ENCODE measurements around the gene ADM2. TPM values are rescaled to one million over a fixed set of nuclear protein-coding genes. Genes with fewer than 3 reads are reported as not detected.

Gene ADM2
- total RNA-seq, 1 donor from 2014 or later: under 0.01 TPM

DNA sequence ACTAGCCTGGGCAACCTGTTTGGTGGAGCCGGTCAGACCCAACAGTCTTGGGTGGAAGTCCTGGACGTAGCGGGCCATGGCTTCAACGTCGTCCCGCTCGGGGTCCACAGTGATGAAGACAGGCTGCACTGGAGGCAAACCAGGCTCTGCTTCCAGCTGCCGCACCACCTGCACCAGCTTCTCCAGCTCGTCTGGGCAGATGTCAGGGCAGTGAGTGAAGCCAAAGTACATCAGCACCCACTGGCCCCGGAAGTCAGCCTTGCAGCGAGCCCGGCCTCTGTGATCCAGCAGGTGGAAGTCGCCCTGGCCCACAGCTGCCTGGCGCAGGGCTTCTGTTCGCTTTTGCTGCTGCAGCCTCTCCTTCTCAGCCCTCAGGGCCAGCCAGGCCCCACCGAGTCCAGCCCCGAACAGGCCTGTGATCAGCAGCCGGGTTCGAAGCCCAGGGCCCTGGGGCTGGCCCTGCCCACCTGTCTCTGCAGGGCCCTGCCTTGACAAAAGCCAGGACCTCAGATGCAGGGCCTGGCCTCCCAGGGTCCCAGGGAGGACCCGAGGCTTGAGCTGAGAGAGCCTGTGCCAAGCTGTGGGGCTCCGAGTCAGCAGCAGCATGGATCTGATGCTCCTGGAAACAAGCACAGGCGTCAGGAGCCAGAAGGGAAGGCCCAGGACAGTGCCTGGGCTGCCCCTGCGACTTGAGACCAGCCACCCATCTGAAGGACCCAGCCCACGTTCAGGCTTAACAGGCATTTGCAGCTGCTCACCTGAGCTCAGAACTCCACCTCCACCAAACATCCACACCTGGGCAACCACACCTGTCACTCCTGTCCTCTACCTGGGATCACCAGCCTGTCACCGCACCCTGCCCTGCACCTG is 42.7 kb downstream of the ADM2 start:
- H3K36me3 ChIP-seq (ENCODE audit: control insufficient read depth in 3 of 3, insufficient read depth in 3 of 3, low read length in 3 of 3): peaks cover 31 to 35% (median 33%) of the 10 kb centered on the region in 3 donors
- H3K9me3 ChIP-seq (ENCODE audit: control insufficient read depth in 3 of 3, low read length in 3 of 3): no peaks in the 10 kb centered on the region
- peak overlapping the region in 2 of 3 donors; percentile 79 to 88 for H3K9ac ChIP-seq (ENCODE audit: low read depth in 1 of 3, low read length in 3 of 3)
- peak overlapping the region; percentile 74 to 84 (median 83) for H3K4me3 ChIP-seq (ENCODE audit: low read length in 3 of 3)
- H3K27ac ChIP-seq (ENCODE audit: low read depth, low read length): no peak overlapping the region
- H3K27me3 ChIP-seq (ENCODE audit: control insufficient read depth in 3 of 3, insufficient read depth in 3 of 3, low read length in 3 of 3): peaks cover under 1 to 18% (median 2%) of the 10 kb centered on the region in 3 donors
- H3K4me1 ChIP-seq (ENCODE audit: control insufficient read depth in 3 of 3, insufficient read depth in 3 of 3, low read length in 3 of 3): peaks cover 16 to 44% (median 30%) of the 10 kb centered on the region in 3 donors

DNA sequence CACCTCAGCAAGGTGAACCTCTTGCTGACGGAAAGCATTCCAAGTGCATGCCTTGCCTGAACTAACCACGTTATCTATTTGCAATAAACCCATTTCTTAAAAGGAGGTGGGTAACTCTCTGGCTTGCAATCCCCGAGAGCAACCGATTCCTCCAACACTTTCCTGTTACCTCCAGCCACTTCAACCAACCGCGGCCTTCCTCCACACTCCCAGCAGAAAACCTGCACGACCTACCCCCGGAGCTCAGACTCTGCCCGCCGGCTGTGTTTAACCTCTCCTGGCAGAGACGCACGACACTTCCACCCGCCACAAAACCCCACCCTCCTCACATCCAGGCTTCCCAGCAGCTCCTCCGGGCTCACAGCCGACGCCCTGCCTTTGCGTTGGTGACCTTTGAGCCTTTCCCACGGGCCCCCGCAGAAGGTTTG is 43.3 kb downstream of the ADM2 start:
- Histone ChIP-seq H3K9me3 (ENCODE audit: control insufficient read depth in 3 of 3, low read length in 3 of 3) (no peaks in the 10 kb centered on the region), H3K4me3 (ENCODE audit: low read length in 3 of 3) (peak overlapping the region; percentile 74 to 84 (median 83)), H3K36me3 (ENCODE audit: control insufficient read depth in 3 of 3, insufficient read depth in 3 of 3, low read length in 3 of 3) (peaks cover 30 to 31% (median 30%) of the 10 kb centered on the region in 3 donors), H3K27me3 (ENCODE audit: control insufficient read depth in 3 of 3, insufficient read depth in 3 of 3, low read length in 3 of 3) (peaks cover 7 to 25% (median 9%) of the 10 kb centered on the region in 3 donors), H3K27ac (ENCODE audit: low read depth, low read length) (peak overlapping the region; percentile 79), H3K9ac (ENCODE audit: low read depth in 1 of 3, low read length in 3 of 3) (peak overlapping the region; percentile 79 to 88 (median 85)), H3K4me1 (ENCODE audit: control insufficient read depth in 3 of 3, insufficient read depth in 3 of 3, low read length in 3 of 3) (peaks cover 16 to 48% (median 35%) of the 10 kb centered on the region in 3 donors)

- Histone ChIP-seq H3K36me3 (ENCODE audit: control insufficient read depth in 3 of 3, insufficient read depth in 3 of 3, low read length in 3 of 3) (peaks cover 30 to 31% (median 30%) of the 10 kb centered on the region in 3 donors), H3K4me3 (ENCODE audit: low read length in 3 of 3) (peak within 1 kb of the TSS; percentile 74 to 84 (median 83)), H3K4me1 (ENCODE audit: control insufficient read depth in 3 of 3, insufficient read depth in 3 of 3, low read length in 3 of 3) (peaks cover 16 to 50% (median 36%) of the 10 kb centered on the region in 3 donors), H3K27me3 (ENCODE audit: control insufficient read depth in 3 of 3, insufficient read depth in 3 of 3, low read length in 3 of 3) (peaks cover 9 to 30% (median 13%) of the 10 kb centered on the region in 3 donors), H3K27ac (ENCODE audit: low read depth, low read length) (peak within 1 kb of the TSS; percentile 79), H3K9ac (ENCODE audit: low read depth in 1 of 3, low read length in 3 of 3) (peak within 1 kb of the TSS; percentile 79 to 88 (median 85)), H3K9me3 (ENCODE audit: control insufficient read depth in 3 of 3, low read length in 3 of 3) (no peaks in the 10 kb centered on the region)
These were observed 43.9 kb downstream of the ADM2 start, which contains the start of gene SCO2 for GRCh38 chr22:50525104-50525857. Gene SCO2 (minus strand): TSS chr22:50525598. CDS start chr22:50524411, 1,187 bp downstream.

DNA sequence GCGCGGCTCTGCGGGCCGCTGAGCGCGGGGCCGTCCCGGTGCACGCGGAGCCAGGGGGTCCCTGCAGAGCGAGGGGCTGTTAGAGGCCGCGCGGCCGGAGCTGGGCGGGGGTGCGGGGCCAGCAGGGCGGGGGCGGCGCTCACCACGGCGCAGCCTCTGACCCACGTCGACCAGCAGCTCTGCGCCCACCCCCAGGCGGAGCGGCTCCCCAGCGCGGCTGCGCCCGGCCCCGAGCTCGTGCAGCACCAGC is 44.4 kb downstream of the ADM2 start:
- Histone ChIP-seq H3K9me3 (ENCODE audit: control insufficient read depth in 3 of 3, low read length in 3 of 3) (no peaks in the 10 kb centered on the region), H3K36me3 (ENCODE audit: control insufficient read depth in 3 of 3, insufficient read depth in 3 of 3, low read length in 3 of 3) (peaks cover 29 to 31% (median 30%) of the 10 kb centered on the region in 3 donors), H3K4me1 (ENCODE audit: control insufficient read depth in 3 of 3, insufficient read depth in 3 of 3, low read length in 3 of 3) (peaks cover 16 to 55% (median 38%) of the 10 kb centered on the region in 3 donors), H3K27me3 (ENCODE audit: control insufficient read depth in 3 of 3, insufficient read depth in 3 of 3, low read length in 3 of 3) (peaks cover 13 to 35% (median 17%) of the 10 kb centered on the region in 3 donors), H3K4me3 (ENCODE audit: low read length in 3 of 3) (peak overlapping the region; percentile 74 to 84 (median 83)), H3K27ac (ENCODE audit: low read depth, low read length) (peak overlapping the region; percentile 79), H3K9ac (ENCODE audit: low read depth in 1 of 3, low read length in 3 of 3) (peak overlapping the region; percentile 65 to 88 (median 79))

DNA sequence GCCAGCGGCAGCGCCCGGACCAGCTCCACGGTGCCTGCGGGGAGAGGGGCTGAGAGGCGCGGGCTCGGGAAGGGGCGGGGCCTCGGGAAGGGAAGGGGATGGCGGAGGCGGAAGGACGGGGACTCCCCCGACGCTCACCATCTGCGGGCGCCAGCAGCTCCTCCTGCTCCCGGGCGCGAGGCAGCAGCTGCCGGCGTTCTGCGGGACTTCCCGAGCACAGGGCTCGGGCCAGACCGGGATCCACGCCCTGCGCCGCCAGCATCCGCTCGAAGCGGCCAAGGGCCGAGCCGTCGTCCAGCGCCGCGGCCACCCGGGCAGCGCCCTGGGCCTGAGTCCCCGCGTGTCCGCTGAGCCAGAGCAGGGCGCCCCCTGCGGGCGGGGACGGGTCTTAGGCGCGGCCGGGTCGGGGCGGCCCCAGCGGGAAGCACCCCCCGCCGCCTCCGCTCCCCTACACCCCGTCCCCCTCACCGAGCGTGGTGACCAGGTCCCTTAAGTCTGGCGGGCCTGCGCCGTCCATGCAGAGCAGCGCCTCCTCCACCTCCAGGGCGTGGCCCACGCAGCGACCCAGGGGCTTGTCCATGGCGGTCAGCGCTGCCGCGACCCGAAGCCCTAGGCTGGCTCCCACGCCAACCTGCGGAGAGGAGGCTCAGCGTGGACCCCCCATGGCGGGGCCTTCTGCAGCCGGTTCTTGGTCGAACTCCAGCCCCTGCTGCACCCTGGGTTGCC is 44.9 kb downstream of the ADM2 start:
- Histone ChIP-seq H3K4me1 (ENCODE audit: control insufficient read depth in 3 of 3, insufficient read depth in 3 of 3, low read length in 3 of 3) (peaks cover 21 to 59% (median 41%) of the 10 kb centered on the region in 3 donors), H3K27ac (ENCODE audit: low read depth, low read length) (peak overlapping the region; percentile 79), H3K36me3 (ENCODE audit: control insufficient read depth in 3 of 3, insufficient read depth in 3 of 3, low read length in 3 of 3) (peaks cover 24 to 28% (median 26%) of the 10 kb centered on the region in 3 donors), H3K9ac (ENCODE audit: low read depth in 1 of 3, low read length in 3 of 3) (peak overlapping the region; percentile 57 to 88 (median 65)), H3K4me3 (ENCODE audit: low read length in 3 of 3) (peak overlapping the region; percentile 48 to 84 (median 83)), H3K27me3 (ENCODE audit: control insufficient read depth in 3 of 3, insufficient read depth in 3 of 3, low read length in 3 of 3) (peaks cover 17 to 40% (median 22%) of the 10 kb centered on the region in 3 donors), H3K9me3 (ENCODE audit: control insufficient read depth in 3 of 3, low read length in 3 of 3) (no peaks in the 10 kb centered on the region)

- peaks cover 18 to 21% (median 20%) of the 10 kb centered on the region in 3 donors for H3K36me3 ChIP-seq (ENCODE audit: control insufficient read depth in 3 of 3, insufficient read depth in 3 of 3, low read length in 3 of 3)
- H3K4me3 ChIP-seq (ENCODE audit: low read length in 3 of 3): peak overlapping the region; percentile 48 to 84 (median 83)
- H3K4me1 ChIP-seq (ENCODE audit: control insufficient read depth in 3 of 3, insufficient read depth in 3 of 3, low read length in 3 of 3): peaks cover 21 to 63% (median 43%) of the 10 kb centered on the region in 3 donors
- peak overlapping the region; percentile 57 to 88 (median 65) for H3K9ac ChIP-seq (ENCODE audit: low read depth in 1 of 3, low read length in 3 of 3)
- H3K9me3 ChIP-seq (ENCODE audit: control insufficient read depth in 3 of 3, low read length in 3 of 3): no peaks in the 10 kb centered on the region
- peaks cover 23 to 47% (median 28%) of the 10 kb centered on the region in 3 donors for H3K27me3 ChIP-seq (ENCODE audit: control insufficient read depth in 3 of 3, insufficient read depth in 3 of 3, low read length in 3 of 3)
- H3K27ac ChIP-seq (ENCODE audit: low read depth, low read length): peak overlapping the region; percentile 79
These were observed 45.8 kb downstream of the ADM2 start for GRCh38 chr22:50526834-50527801.

- Histone ChIP-seq H3K27ac (ENCODE audit: low read depth, low read length) (peak overlapping the region; percentile 93), H3K9ac (ENCODE audit: low read depth in 1 of 3, low read length in 3 of 3) (no peak overlapping the region), H3K36me3 (ENCODE audit: control insufficient read depth in 3 of 3, insufficient read depth in 3 of 3, low read length in 3 of 3) (peaks cover 9 to 13% (median 12%) of the 10 kb centered on the region in 3 donors), H3K4me1 (ENCODE audit: control insufficient read depth in 3 of 3, insufficient read depth in 3 of 3, low read length in 3 of 3) (peaks cover 21 to 66% (median 48%) of the 10 kb centered on the region in 3 donors), H3K27me3 (ENCODE audit: control insufficient read depth in 3 of 3, insufficient read depth in 3 of 3, low read length in 3 of 3) (peaks cover 30 to 52% (median 34%) of the 10 kb centered on the region in 3 donors), H3K9me3 (ENCODE audit: control insufficient read depth in 3 of 3, low read length in 3 of 3) (no peaks in the 10 kb centered on the region), H3K4me3 (ENCODE audit: low read length in 3 of 3) (no peak overlapping the region)
These were observed 46.8 kb downstream of the ADM2 start for GRCh38 chr22:50527921-50528681.

- Histone ChIP-seq H3K4me3 (ENCODE audit: low read length in 3 of 3) (peak overlapping the region; percentile 15 to 75 (median 68)), H3K36me3 (ENCODE audit: control insufficient read depth in 3 of 3, insufficient read depth in 3 of 3, low read length in 3 of 3) (peaks cover 2 to 6% (median 4%) of the 10 kb centered on the region in 3 donors), H3K27ac (ENCODE audit: low read depth, low read length) (peak overlapping the region; percentile 93), H3K9ac (ENCODE audit: low read depth in 1 of 3, low read length in 3 of 3) (peak overlapping the region in 2 of 3 donors; percentile 73 to 74), H3K4me1 (ENCODE audit: control insufficient read depth in 3 of 3, insufficient read depth in 3 of 3, low read length in 3 of 3) (peaks cover 20 to 65% (median 48%) of the 10 kb centered on the region in 3 donors), H3K9me3 (ENCODE audit: control insufficient read depth in 3 of 3, low read length in 3 of 3) (no peaks in the 10 kb centered on the region), H3K27me3 (ENCODE audit: control insufficient read depth in 3 of 3, insufficient read depth in 3 of 3, low read length in 3 of 3) (peaks cover 30 to 57% (median 39%) of the 10 kb centered on the region in 3 donors)
These were observed 47.5 kb downstream of the ADM2 start for GRCh38 chr22:50528682-50529415.
